ENCODE measurements around the gene CFL2. TPM values are rescaled to one million over a fixed set of nuclear protein-coding genes. Genes with fewer than 3 reads are reported as not detected.
"Not testable (repeated sequence)": the region's sequence is repeated elsewhere in the genome, so short reads cannot be mapped to it uniquely, and the experiment has no call there.

CFL2 gene
- total and polyA plus RNA-seq, 4 donors, result 71.6 to 143 (median 112) TPM

- not testable (repeated sequence) for DNase-seq (ENCODE audit: low read depth in 4 of 6, low spot score in 6 of 6); H3K4me1 ChIP-seq (ENCODE audit: control insufficient read depth, insufficient read depth, low read length); H3K4me3 ChIP-seq (ENCODE audit: low read depth, low read length); H3K36me3 ChIP-seq (ENCODE audit: control insufficient read depth, insufficient read depth, low read length); H3K27ac ChIP-seq (ENCODE audit: low read depth, low read length); H3K27me3 ChIP-seq (ENCODE audit: control insufficient read depth, insufficient read depth, low read length); H3K9me3 ChIP-seq (ENCODE audit: control insufficient read depth, insufficient read depth, low read length)
- over 99% methylated on average over 14 of the region's 16 CpGs for WGBS (ENCODE audit: insufficient coverage)
Measured at GRCh38 chr14:34694216-34694615, 20.2 kb downstream of the CFL2 start.

DNA sequence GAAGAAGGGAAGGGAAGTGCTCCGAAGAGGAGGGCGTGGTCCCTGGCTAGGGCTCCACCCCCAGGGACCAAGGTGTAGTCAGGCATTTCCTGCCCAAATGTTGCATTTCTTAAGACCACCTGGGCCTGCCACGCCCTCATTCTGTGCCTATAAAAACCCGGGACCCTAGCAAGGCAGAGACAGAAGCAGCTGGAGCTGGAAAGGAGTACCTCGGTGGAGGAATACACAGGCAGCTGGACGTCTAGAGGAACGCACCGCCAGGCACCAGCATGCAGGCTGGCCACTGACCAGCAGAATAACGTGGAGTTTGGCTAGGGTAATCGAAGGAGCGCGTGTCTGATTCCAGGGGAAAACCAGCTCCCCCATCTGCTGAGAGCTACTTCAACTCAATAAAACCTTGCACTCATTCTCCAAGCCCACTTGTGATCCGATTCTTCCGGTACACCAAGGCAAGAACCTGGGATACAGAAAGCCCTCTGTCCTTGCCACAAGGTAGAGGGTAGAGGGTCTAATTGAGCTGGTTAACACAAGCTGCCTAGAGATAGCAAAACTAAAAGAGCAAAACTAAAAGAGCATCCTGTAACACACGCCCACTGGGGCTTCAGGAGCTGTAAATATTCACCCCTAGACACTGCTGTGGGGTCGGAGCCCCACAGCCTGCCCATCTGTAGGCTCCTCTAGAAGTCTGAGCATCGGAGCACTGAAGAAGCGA lies 21.0 kb downstream of the CFL2 start:
- 69% methylated on average over 12 of the region's 18 CpGs for WGBS (ENCODE audit: insufficient coverage)
- no peak for DNase-seq (ENCODE audit: low read depth in 4 of 6, low spot score in 6 of 6)
- H3K27ac ChIP-seq (ENCODE audit: low read depth, low read length), result no peak overlapping the region

GRCh38 chr14:34692898-34693227 lies 21.5 kb downstream of the CFL2 start:
- WGBS (ENCODE audit: insufficient coverage), result 100% methylated on average over 2 of the region's 2 CpGs
- H3K27me3 ChIP-seq (ENCODE audit: control insufficient read depth, insufficient read depth, low read length), result no peaks in the 10 kb centered on the region
- H3K4me3 ChIP-seq (ENCODE audit: low read depth, low read length), result no peak overlapping the region
- DNase-seq (ENCODE audit: low read depth in 4 of 6, low spot score in 6 of 6), result no peak
- no peak overlapping the region for H3K27ac ChIP-seq (ENCODE audit: low read depth, low read length)
- no peaks in the 10 kb centered on the region for H3K36me3 ChIP-seq (ENCODE audit: control insufficient read depth, insufficient read depth, low read length)
- H3K4me1 ChIP-seq (ENCODE audit: control insufficient read depth, insufficient read depth, low read length), result no peaks in the 10 kb centered on the region
- no peaks in the 10 kb centered on the region for H3K9me3 ChIP-seq (ENCODE audit: control insufficient read depth, insufficient read depth, low read length)

More for the DNA sequence above, 21.0 kb downstream of the CFL2 start:
- Histone ChIP-seq H3K27me3 (ENCODE audit: control insufficient read depth, insufficient read depth, low read length) (no peaks in the 10 kb centered on the region), H3K9me3 (ENCODE audit: control insufficient read depth, insufficient read depth, low read length) (no peaks in the 10 kb centered on the region), H3K36me3 (ENCODE audit: control insufficient read depth, insufficient read depth, low read length) (no peaks in the 10 kb centered on the region), H3K4me3 (ENCODE audit: low read depth, low read length) (no peak overlapping the region), H3K4me1 (ENCODE audit: control insufficient read depth, insufficient read depth, low read length) (no peaks in the 10 kb centered on the region)

- Histone ChIP-seq H3K4me1 (ENCODE audit: control insufficient read depth, insufficient read depth, low read length) (no peaks in the 10 kb centered on the region), H3K4me3 (ENCODE audit: low read depth, low read length) (no peak overlapping the region), H3K27me3 (ENCODE audit: control insufficient read depth, insufficient read depth, low read length) (no peaks in the 10 kb centered on the region), H3K36me3 (ENCODE audit: control insufficient read depth, insufficient read depth, low read length) (no peaks in the 10 kb centered on the region), H3K27ac (ENCODE audit: low read depth, low read length) (no peak overlapping the region), H3K9me3 (ENCODE audit: control insufficient read depth, insufficient read depth, low read length) (no peaks in the 10 kb centered on the region)
- WGBS (ENCODE audit: insufficient coverage), result 0% methylated on average over 1 of the region's 4 CpGs
- DNase-seq (ENCODE audit: low read depth in 4 of 6, low spot score in 6 of 6), result peak in 1 of 6 donors; percentile 48
Measured at GRCh38 chr14:34692348-34692747, 22.0 kb downstream of the CFL2 start.

DNA sequence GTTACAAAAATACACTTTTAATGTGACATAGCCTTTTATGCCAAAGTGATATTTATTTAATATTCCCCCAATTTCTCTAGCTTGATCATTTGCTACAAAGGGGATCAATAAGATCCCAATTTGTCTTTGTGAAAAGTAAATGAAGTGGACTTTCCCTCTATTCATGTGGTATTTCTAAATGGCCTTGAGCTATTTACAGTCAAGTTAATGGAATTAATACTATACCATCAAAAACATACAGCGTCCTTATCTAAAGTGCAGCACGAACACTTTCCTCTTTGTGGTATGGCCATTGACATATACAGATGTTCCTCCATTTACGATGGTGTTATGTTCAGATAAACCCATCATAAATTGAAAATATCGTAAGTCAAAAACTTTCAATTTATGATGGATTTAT lies 23.2 kb downstream of the CFL2 start:
- no CpG with 5 or more reads among the region's 4 CpGs for WGBS (ENCODE audit: insufficient coverage)
- no peak for DNase-seq (ENCODE audit: low read depth in 4 of 6, low spot score in 6 of 6)
- Histone ChIP-seq H3K4me1 (ENCODE audit: control insufficient read depth, insufficient read depth, low read length) (no peaks in the 10 kb centered on the region), H3K36me3 (ENCODE audit: control insufficient read depth, insufficient read depth, low read length) (no peaks in the 10 kb centered on the region), H3K27me3 (ENCODE audit: control insufficient read depth, insufficient read depth, low read length) (no peaks in the 10 kb centered on the region), H3K27ac (ENCODE audit: low read depth, low read length) (no peak overlapping the region), H3K4me3 (ENCODE audit: low read depth, low read length) (no peak overlapping the region), H3K9me3 (ENCODE audit: control insufficient read depth, insufficient read depth, low read length) (no peaks in the 10 kb centered on the region)

DNA sequence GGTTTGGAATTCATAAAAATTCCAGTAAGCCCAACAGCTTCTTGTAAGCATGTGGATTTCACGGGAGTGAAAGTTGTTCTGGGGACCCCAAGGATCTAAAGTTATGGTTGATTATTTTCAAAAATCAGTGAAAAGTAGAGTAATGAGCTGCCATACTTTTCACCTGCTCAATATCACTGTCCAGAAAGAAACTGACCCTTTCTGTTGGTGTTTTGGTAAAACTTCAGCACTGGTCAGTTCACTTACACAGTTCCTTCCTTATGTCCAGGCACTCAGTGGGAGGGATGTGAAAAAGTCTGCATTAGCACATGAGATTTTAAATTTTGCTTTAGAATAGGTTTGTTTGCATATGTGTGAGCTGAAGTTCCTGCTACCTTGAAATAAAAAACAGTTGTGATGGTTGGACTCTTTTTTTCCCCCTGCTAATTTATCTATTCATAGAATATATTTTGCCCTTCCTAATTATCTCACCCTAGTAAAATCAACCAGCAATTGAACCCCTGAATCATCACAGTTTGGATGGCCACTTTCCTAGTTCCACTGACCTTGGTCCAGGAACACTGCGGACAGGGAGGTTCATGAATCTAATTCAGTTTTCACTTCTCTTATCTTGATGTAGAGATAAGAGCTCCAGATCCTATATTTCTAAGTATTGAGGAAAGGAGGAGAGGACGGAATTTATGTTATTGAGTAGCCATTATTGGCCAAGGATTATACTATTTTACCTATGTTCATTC lies 25.8 kb downstream of the CFL2 start:
- no peak for DNase-seq (ENCODE audit: low read depth in 4 of 6, low spot score in 6 of 6)
- Histone ChIP-seq H3K9me3 (ENCODE audit: control insufficient read depth, insufficient read depth, low read length) (no peaks in the 10 kb centered on the region), H3K27me3 (ENCODE audit: control insufficient read depth, insufficient read depth, low read length) (no peaks in the 10 kb centered on the region), H3K4me1 (ENCODE audit: control insufficient read depth, insufficient read depth, low read length) (no peaks in the 10 kb centered on the region), H3K27ac (ENCODE audit: low read depth, low read length) (no peak overlapping the region), H3K36me3 (ENCODE audit: control insufficient read depth, insufficient read depth, low read length) (no peaks in the 10 kb centered on the region), H3K4me3 (ENCODE audit: low read depth, low read length) (no peak overlapping the region)
- WGBS (ENCODE audit: insufficient coverage), result 100% methylated on average over 1 of the region's 3 CpGs

DNA sequence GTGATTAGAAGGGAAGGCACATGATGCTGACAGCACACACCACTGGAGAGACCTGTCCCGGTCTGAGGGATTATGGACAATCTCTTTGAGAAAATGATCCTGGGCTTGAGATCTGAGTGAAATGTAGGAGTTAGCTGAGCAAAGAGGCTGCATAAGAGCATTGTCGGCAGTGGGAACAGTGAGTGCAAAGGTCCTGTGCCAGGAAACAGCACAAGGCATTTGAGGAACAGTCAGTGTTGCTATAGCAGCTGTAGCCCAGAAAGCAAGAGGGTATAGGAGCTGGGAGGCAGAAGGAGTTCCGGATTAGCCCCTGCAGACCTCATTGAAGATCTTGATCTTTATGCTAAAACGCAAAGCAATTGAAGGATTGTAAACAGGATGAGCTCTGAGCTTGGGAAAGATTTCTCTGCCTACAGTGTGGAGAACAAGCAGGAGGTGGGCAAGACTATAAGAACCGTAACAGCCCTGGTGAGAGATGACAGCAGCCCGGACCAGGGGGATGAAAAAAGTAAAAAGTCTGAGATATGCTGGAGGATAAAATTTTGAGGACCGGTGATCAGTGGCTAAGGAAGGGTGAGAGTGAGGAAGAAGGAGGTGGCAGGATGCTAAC lies 28.5 kb downstream of the CFL2 start:
- WGBS (ENCODE audit: insufficient coverage), result 54% methylated on average over 7 of the region's 7 CpGs
- Histone ChIP-seq H3K27ac (ENCODE audit: low read depth, low read length) (no peak overlapping the region), H3K4me1 (ENCODE audit: control insufficient read depth, insufficient read depth, low read length) (no peaks in the 10 kb centered on the region), H3K27me3 (ENCODE audit: control insufficient read depth, insufficient read depth, low read length) (no peaks in the 10 kb centered on the region), H3K4me3 (ENCODE audit: low read depth, low read length) (no peak overlapping the region), H3K36me3 (ENCODE audit: control insufficient read depth, insufficient read depth, low read length) (no peaks in the 10 kb centered on the region), H3K9me3 (ENCODE audit: control insufficient read depth, insufficient read depth, low read length) (no peaks in the 10 kb centered on the region)
- no peak for DNase-seq (ENCODE audit: low read depth in 4 of 6, low spot score in 6 of 6)

- H3K4me3 ChIP-seq (ENCODE audit: low read depth, low read length), result no peak overlapping the region
Measured at GRCh38 chr14:34684578-34684977, 29.8 kb downstream of the CFL2 start.

DNA sequence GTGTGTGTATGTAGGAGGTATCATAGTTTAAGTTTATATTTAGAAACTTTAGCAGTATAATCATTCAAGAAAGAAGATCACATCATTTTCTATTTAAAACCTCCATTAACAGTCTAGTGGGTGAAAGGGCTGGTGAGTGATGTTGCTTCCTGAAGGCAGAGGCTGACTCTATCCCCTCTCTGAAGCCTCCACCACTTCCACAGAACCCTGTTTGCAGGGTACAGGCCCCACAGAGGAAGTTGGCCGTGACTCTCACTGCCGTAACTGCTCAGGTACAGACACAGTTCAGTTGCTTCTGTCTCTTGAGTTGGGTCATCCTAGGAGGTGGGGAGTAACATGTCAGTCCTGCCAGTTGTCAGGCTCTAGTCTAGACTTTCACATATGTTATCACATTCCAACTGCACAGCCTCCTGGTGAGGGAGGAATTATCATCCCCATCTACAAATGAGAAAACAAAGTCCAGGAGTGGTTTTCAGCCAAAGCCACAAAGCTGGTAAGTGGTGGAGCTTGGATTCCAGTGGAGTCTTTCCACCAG lies 31.5 kb downstream of the CFL2 start:
- Histone ChIP-seq H3K4me3 (ENCODE audit: low read depth, low read length) (no peak overlapping the region), H3K9me3 (ENCODE audit: control insufficient read depth, insufficient read depth, low read length) (no peaks in the 10 kb centered on the region), H3K27ac (ENCODE audit: low read depth, low read length) (no peak overlapping the region), H3K4me1 (ENCODE audit: control insufficient read depth, insufficient read depth, low read length) (no peaks in the 10 kb centered on the region), H3K27me3 (ENCODE audit: control insufficient read depth, insufficient read depth, low read length) (no peaks in the 10 kb centered on the region), H3K36me3 (ENCODE audit: control insufficient read depth, insufficient read depth, low read length) (no peaks in the 10 kb centered on the region)
- DNase-seq (ENCODE audit: low read depth in 4 of 6, low spot score in 6 of 6), result no peak
- no CpG with 5 or more reads among the region's 2 CpGs for WGBS (ENCODE audit: insufficient coverage)

More at GRCh38 chr14:34684578-34684977, 29.8 kb downstream of the CFL2 start:
- no peaks in the 10 kb centered on the region for H3K4me1 ChIP-seq (ENCODE audit: control insufficient read depth, insufficient read depth, low read length)
- H3K27ac ChIP-seq (ENCODE audit: low read depth, low read length), result no peak overlapping the region
- H3K9me3 ChIP-seq (ENCODE audit: control insufficient read depth, insufficient read depth, low read length), result no peaks in the 10 kb centered on the region
- H3K27me3 ChIP-seq (ENCODE audit: control insufficient read depth, insufficient read depth, low read length), result no peaks in the 10 kb centered on the region
- no peak for DNase-seq (ENCODE audit: low read depth in 4 of 6, low spot score in 6 of 6)
- H3K36me3 ChIP-seq (ENCODE audit: control insufficient read depth, insufficient read depth, low read length), result no peaks in the 10 kb centered on the region

Data from spinal cord (tissue), 10 donors.